ENCODE measurements around the gene PEX11B.

Gene PEX11B

GRCh38 chr1:145962157-145963102 lies 43.9 kb upstream of the PEX11B start:
- H3K9ac ChIP-seq (ENCODE audit: insufficient read length, low read depth) = peak overlapping the region; percentile 83
- H3K36me3 ChIP-seq (ENCODE audit: insufficient read depth, insufficient read length, low read length) = no peaks in the 10 kb centered on the region
- peaks cover 75% of the 10 kb centered on the region for H3K27me3 ChIP-seq (ENCODE audit: insufficient read depth, insufficient read length)
- DNase-seq (ENCODE audit: low read depth, low spot score) = no peak
- peak overlapping the region; percentile 80 for H3K4me3 ChIP-seq (ENCODE audit: insufficient read length, low read depth)
- H3K4me1 ChIP-seq (ENCODE audit: insufficient read depth, insufficient read length) = peaks cover 20% of the 10 kb centered on the region
- H3K9me3 ChIP-seq (ENCODE audit: insufficient read depth, low read length) = peaks cover 8% of the 10 kb centered on the region
- TF ChIP-seq ZNF274 (IDR thresholded peaks at IDR 0.05; ENCODE audit: low read depth, low read length) = no peak
- TF ChIP-seq SUZ12 (IDR thresholded peaks at IDR 0.05; ENCODE audit: extremely low read depth, insufficient read depth, insufficient read length) = no peak
- TF ChIP-seq YY1 (IDR thresholded peaks at IDR 0.05; ENCODE audit: insufficient read depth, insufficient read length) = no peak

GRCh38 chr1:145961425-145962156 lies 43.1 kb upstream of the PEX11B start:
- Histone ChIP-seq H3K27me3 (ENCODE audit: insufficient read depth, insufficient read length) (peaks cover 84% of the 10 kb centered on the region), H3K4me3 (ENCODE audit: insufficient read length, low read depth) (peak overlapping the region; percentile 80), H3K36me3 (ENCODE audit: insufficient read depth, insufficient read length, low read length) (no peaks in the 10 kb centered on the region), H3K4me1 (ENCODE audit: insufficient read depth, insufficient read length) (peaks cover 20% of the 10 kb centered on the region), H3K9me3 (ENCODE audit: insufficient read depth, low read length) (peaks cover under 1% of the 10 kb centered on the region; the same call in 1 of the 2 replicates), H3K9ac (ENCODE audit: insufficient read length, low read depth) (peak overlapping the region; percentile 83)
- peak; percentile 71 for TF ChIP-seq SUZ12 (IDR thresholded peaks at IDR 0.05; ENCODE audit: extremely low read depth, insufficient read depth, insufficient read length)
- TF ChIP-seq YY1 (IDR thresholded peaks at IDR 0.05; ENCODE audit: insufficient read depth, insufficient read length) = no peak
- no peak for DNase-seq (ENCODE audit: low read depth, low spot score)

GRCh38 chr1:145961109-145961424 lies 42.5 kb upstream of the PEX11B start:
- peak overlapping the region; percentile 80 for H3K4me3 ChIP-seq (ENCODE audit: insufficient read length, low read depth)
- no peak for DNase-seq (ENCODE audit: low read depth, low spot score)
- H3K9ac ChIP-seq (ENCODE audit: insufficient read length, low read depth) = peak overlapping the region; percentile 83
- peaks cover 20% of the 10 kb centered on the region for H3K4me1 ChIP-seq (ENCODE audit: insufficient read depth, insufficient read length)
- H3K27me3 ChIP-seq (ENCODE audit: insufficient read depth, insufficient read length) = peaks cover 89% of the 10 kb centered on the region
- H3K36me3 ChIP-seq (ENCODE audit: insufficient read depth, insufficient read length, low read length) = no peaks in the 10 kb centered on the region
- no peak for TF ChIP-seq SUZ12 (IDR thresholded peaks at IDR 0.05; ENCODE audit: extremely low read depth, insufficient read depth, insufficient read length)
- no peaks in the 10 kb centered on the region for H3K9me3 ChIP-seq (ENCODE audit: insufficient read depth, low read length)

- H3K4me1 ChIP-seq (ENCODE audit: insufficient read depth, insufficient read length) = peaks cover 20% of the 10 kb centered on the region
- DNase-seq (ENCODE audit: low read depth, low spot score) = peak; percentile 75
- TF ChIP-seq SUZ12 (IDR thresholded peaks at IDR 0.05; ENCODE audit: extremely low read depth, insufficient read depth, insufficient read length) (no peak), YY1 (IDR thresholded peaks at IDR 0.05; ENCODE audit: insufficient read depth, insufficient read length) (no peak), ZNF274 (IDR thresholded peaks at IDR 0.05; ENCODE audit: low read depth, low read length) (no peak)
- peak overlapping the region; percentile 80 for H3K4me3 ChIP-seq (ENCODE audit: insufficient read length, low read depth)
- H3K9me3 ChIP-seq (ENCODE audit: insufficient read depth, low read length) = no peaks in the 10 kb centered on the region
- peak overlapping the region; percentile 83 for H3K9ac ChIP-seq (ENCODE audit: insufficient read length, low read depth)
- H3K27me3 ChIP-seq (ENCODE audit: insufficient read depth, insufficient read length) = peaks cover 93% of the 10 kb centered on the region
- no peaks in the 10 kb centered on the region for H3K36me3 ChIP-seq (ENCODE audit: insufficient read depth, insufficient read length, low read length)
Observed at GRCh38 chr1:145960468-145961108, 42.1 kb upstream of the PEX11B start.

- Histone ChIP-seq H3K4me3 (ENCODE audit: insufficient read length, low read depth) (peak overlapping the region; percentile 80), H3K27me3 (ENCODE audit: insufficient read depth, insufficient read length) (peaks cover 93% of the 10 kb centered on the region), H3K9me3 (ENCODE audit: insufficient read depth, low read length) (no peaks in the 10 kb centered on the region), H3K36me3 (ENCODE audit: insufficient read depth, insufficient read length, low read length) (no peaks in the 10 kb centered on the region), H3K9ac (ENCODE audit: insufficient read length, low read depth) (peak overlapping the region; percentile 83), H3K4me1 (ENCODE audit: insufficient read depth, insufficient read length) (peaks cover 20% of the 10 kb centered on the region)
- TF ChIP-seq YY1 (IDR thresholded peaks at IDR 0.05; ENCODE audit: insufficient read depth, insufficient read length) (no peak), SUZ12 (IDR thresholded peaks at IDR 0.05; ENCODE audit: extremely low read depth, insufficient read depth, insufficient read length) (no peak), ZNF274 (IDR thresholded peaks at IDR 0.05; ENCODE audit: low read depth, low read length) (no peak)
- no peak for DNase-seq (ENCODE audit: low read depth, low spot score)
Observed at GRCh38 chr1:145959957-145960467, 41.5 kb upstream of the PEX11B start.

- no peak overlapping the region for H3K9ac ChIP-seq (ENCODE audit: insufficient read length, low read depth)
- no peaks in the 10 kb centered on the region for H3K9me3 ChIP-seq (ENCODE audit: insufficient read depth, low read length)
- no peaks in the 10 kb centered on the region for H3K36me3 ChIP-seq (ENCODE audit: insufficient read depth, insufficient read length, low read length)
- H3K27me3 ChIP-seq (ENCODE audit: insufficient read depth, insufficient read length) = peaks cover 94% of the 10 kb centered on the region
- peaks cover 20% of the 10 kb centered on the region for H3K4me1 ChIP-seq (ENCODE audit: insufficient read depth, insufficient read length)
- no peak for DNase-seq (ENCODE audit: low read depth, low spot score)
- H3K4me3 ChIP-seq (ENCODE audit: insufficient read length, low read depth) = no peak overlapping the region
- no peak for TF ChIP-seq ZNF274 (IDR thresholded peaks at IDR 0.05; ENCODE audit: low read depth, low read length)
- TF ChIP-seq SUZ12 (IDR thresholded peaks at IDR 0.05; ENCODE audit: extremely low read depth, insufficient read depth, insufficient read length) = no peak
- TF ChIP-seq YY1 (IDR thresholded peaks at IDR 0.05; ENCODE audit: insufficient read depth, insufficient read length) = no peak
Observed at GRCh38 chr1:145959333-145959732, 40.8 kb upstream of the PEX11B start.

All from NT2/D1 (cell line).